Measurements from ENCODE around the gene CD99L2. TPM values are rescaled to one million over a fixed set of nuclear protein-coding genes. Genes with fewer than 3 reads are reported as not detected.

CD99L2 gene
- polyA plus RNA-seq, 3 donors, result 13.1 to 18.4 (median 16.7) TPM

- H3K9me3 Mint-ChIP-seq, result peaks cover 2 to 6% (median 4%) of the 10 kb centered on the region in 7 donors
- Histone ChIP-seq H2AFZ (ENCODE audit: insufficient read depth, low read depth, low read length, poor library complexity, severe bottlenecking) (no peak overlapping the region), H3K36me3 (replicated peaks in 1 of 2; ENCODE audit: control insufficient read depth in 1 of 2, insufficient read depth in 2 of 2, low read length in 2 of 2) (no peaks in the 10 kb centered on the region), H4K20me1 (ENCODE audit: insufficient read depth, low read length) (no peaks in the 10 kb centered on the region), H3K9me3 (replicated peaks in 1 of 2; ENCODE audit: control insufficient read depth in 1 of 2, insufficient read depth in 1 of 2, low read length in 2 of 2) (no peaks in the 10 kb centered on the region), H3K9ac (ENCODE audit: insufficient read depth, low read length, poor library complexity, severe bottlenecking) (no peak overlapping the region), H3K4me1 (ENCODE audit: control insufficient read depth in 1 of 2, insufficient read depth in 2 of 2, low read length in 2 of 2) (no peaks in the 10 kb centered on the region), H3K27me3 (ENCODE audit: control insufficient read depth in 2 of 2, insufficient read depth in 2 of 2, low read length in 2 of 2) (no peaks in the 10 kb centered on the region), H3K4me3 (replicated peaks in 1 of 3; ENCODE audit: low read depth in 2 of 3, low read length in 3 of 3) (no peak overlapping the region), H3K4me2 (replicated peaks; ENCODE audit: extremely low read depth, low read length, poor library complexity, severe bottlenecking) (no peak overlapping the region), H3K27ac (ENCODE audit: low read depth in 1 of 2, low read length in 2 of 2) (no peak overlapping the region), H3K79me2 (ENCODE audit: insufficient read depth, low read length) (peaks cover 9% of the 10 kb centered on the region)
- H3K36me3 Mint-ChIP-seq, result peaks cover 0 to 4% of the 10 kb centered on the region in 2 donors
- peaks cover 0 to 2% (median 1%) of the 10 kb centered on the region in 3 donors for H3K27me3 Mint-ChIP-seq (ENCODE audit: low read depth in 3 of 3)
- no peak for DNase-seq
- intact Hi-C loops (cut with micrococcal nuclease), result no loop called here
- H3K4me3 Mint-ChIP-seq, result no peak overlapping the region
- H3K27ac Mint-ChIP-seq, result no peak overlapping the region
- TF ChIP-seq CTCF (IDR thresholded peaks at IDR 0.05), result no peak
- WGBS (ENCODE audit: insufficient coverage), result 100% methylated on average over 2 of the region's 8 CpGs
- peaks cover 35% of the 10 kb centered on the region for H3K4me1 Mint-ChIP-seq
Measured at GRCh38 chrX:150872773-150873336, 25.6 kb downstream of the CD99L2 start.

DNA sequence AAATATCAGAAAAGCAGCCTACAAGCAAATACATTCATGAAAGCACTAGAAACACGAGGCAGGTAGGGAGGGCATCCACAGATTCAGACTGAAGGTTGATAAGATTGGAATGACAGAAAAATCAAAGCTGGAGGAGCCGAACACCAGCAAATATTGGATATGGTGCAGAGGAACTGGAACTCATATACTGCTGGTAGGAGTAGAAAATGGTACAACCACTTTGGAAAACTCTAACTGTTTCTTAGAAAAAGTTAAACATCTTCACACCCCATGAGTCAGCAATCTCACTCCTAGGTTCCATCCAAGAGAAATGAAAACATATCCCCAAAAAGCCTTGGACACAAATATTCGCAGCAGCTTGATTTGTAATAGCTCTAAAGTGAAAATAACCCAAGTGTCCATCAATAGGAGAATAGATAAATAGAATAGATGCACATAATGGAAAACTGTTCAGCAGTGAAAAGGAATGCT lies 27.1 kb downstream of the CD99L2 start:
- no peaks in the 10 kb centered on the region for H3K9me3 ChIP-seq (replicated peaks in 1 of 2; ENCODE audit: control insufficient read depth in 1 of 2, insufficient read depth in 1 of 2, low read length in 2 of 2)
- H3K27me3 Mint-ChIP-seq (ENCODE audit: low read depth in 3 of 3), result peaks cover 0 to 2% (median 1%) of the 10 kb centered on the region in 3 donors
- H3K27ac Mint-ChIP-seq, result peak overlapping the region in 1 of 7 donors; percentile 34
- no peaks in the 10 kb centered on the region for H3K27me3 ChIP-seq (ENCODE audit: control insufficient read depth in 2 of 2, insufficient read depth in 2 of 2, low read length in 2 of 2)
- H3K9me3 Mint-ChIP-seq, result peaks cover 2 to 6% (median 4%) of the 10 kb centered on the region in 7 donors
- H3K79me2 ChIP-seq (ENCODE audit: insufficient read depth, low read length), result no peaks in the 10 kb centered on the region
- no peak overlapping the region for H3K9ac ChIP-seq (ENCODE audit: insufficient read depth, low read length, poor library complexity, severe bottlenecking)
- TF ChIP-seq CTCF (IDR thresholded peaks at IDR 0.05), result no peak
- no peaks in the 10 kb centered on the region for H3K36me3 ChIP-seq (replicated peaks in 1 of 2; ENCODE audit: control insufficient read depth in 1 of 2, insufficient read depth in 2 of 2, low read length in 2 of 2)
- no peak overlapping the region for H3K27ac ChIP-seq (ENCODE audit: low read depth in 1 of 2, low read length in 2 of 2)
- no peak for DNase-seq
- H3K4me3 ChIP-seq (replicated peaks in 1 of 3; ENCODE audit: low read depth in 2 of 3, low read length in 3 of 3), result no peak overlapping the region
- H3K36me3 Mint-ChIP-seq, result peaks cover 0 to 4% of the 10 kb centered on the region in 2 donors
- no peak overlapping the region for H3K4me2 ChIP-seq (replicated peaks; ENCODE audit: extremely low read depth, low read length, poor library complexity, severe bottlenecking)
- H2AFZ ChIP-seq (ENCODE audit: insufficient read depth, low read depth, low read length, poor library complexity, severe bottlenecking), result no peak overlapping the region
- peaks cover 35% of the 10 kb centered on the region for H3K4me1 Mint-ChIP-seq
- no peaks in the 10 kb centered on the region for H3K4me1 ChIP-seq (ENCODE audit: control insufficient read depth in 1 of 2, insufficient read depth in 2 of 2, low read length in 2 of 2)
- H4K20me1 ChIP-seq (ENCODE audit: insufficient read depth, low read length), result no peaks in the 10 kb centered on the region
- H3K4me3 Mint-ChIP-seq, result no peak overlapping the region
- intact Hi-C loops (cut with micrococcal nuclease), result no loop called here
- WGBS (ENCODE audit: insufficient coverage), result no CpG with 5 or more reads among the region's 3 CpGs
